Cortex of kidney (tissue), 1 donor: ENCODE measurements around the gene NKIRAS2.

Experiments
- DNase-seq: peaks from one replicate; lab custom pipeline; 2025; lab: John Stamatoyannopoulos, UW

NKIRAS2 gene

GRCh38 chr17:42026857-42027589, 7.1 kb downstream of the NKIRAS2 start:
- no peak for DNase-seq

- DNase-seq: no peak
Measured at GRCh38 chr17:42027590-42027889, 7.7 kb downstream of the NKIRAS2 start.

- no peak for DNase-seq
Measured at GRCh38 chr17:42027961-42028790, 8.3 kb downstream of the NKIRAS2 start.

GRCh38 chr17:42028791-42029127, 8.9 kb downstream of the NKIRAS2 start:
- no peak for DNase-seq

GRCh38 chr17:42031584-42031983, 11.7 kb downstream of the NKIRAS2 start:
- no peak for DNase-seq

GRCh38 chr17:42034059-42034458, 14.2 kb downstream of the NKIRAS2 start:
- DNase-seq: no peak

- DNase-seq: no peak
Measured at GRCh38 chr17:42038221-42038973, 18.5 kb downstream of the NKIRAS2 start.

GRCh38 chr17:42039794-42040763, 20.2 kb downstream of the NKIRAS2 start:
- DNase-seq: no peak

- DNase-seq: no peak
Measured at GRCh38 chr17:42040818-42041217, 20.9 kb downstream of the NKIRAS2 start.

- no peak for DNase-seq
Measured at GRCh38 chr17:42041619-42042018, 21.7 kb downstream of the NKIRAS2 start.

- no peak for DNase-seq
Measured at GRCh38 chr17:42042598-42043319, 22.9 kb downstream of the NKIRAS2 start.

- no peak for DNase-seq
Measured at GRCh38 chr17:42045719-42046118, 25.8 kb downstream of the NKIRAS2 start.

GRCh38 chr17:42047343-42047742, 27.5 kb downstream of the NKIRAS2 start:
- no peak for DNase-seq

- no peak for DNase-seq
Measured at GRCh38 chr17:42049834-42050392, 30.0 kb downstream of the NKIRAS2 start.

GRCh38 chr17:42050393-42051012, 30.6 kb downstream of the NKIRAS2 start, which contains the start of gene C17orf113:
Gene C17orf113, minus strand, starts transcription at chr17:42050601. Its CDS starts 7,225 bp downstream, at chr17:42043376.
- no peak for DNase-seq

- no peak for DNase-seq
Measured at GRCh38 chr17:42051013-42051400, 31.1 kb downstream of the NKIRAS2 start.

GRCh38 chr17:42051645-42052044, 31.8 kb downstream of the NKIRAS2 start:
- DNase-seq: no peak

GRCh38 chr17:42052346-42052877, 32.5 kb downstream of the NKIRAS2 start:
- no peak for DNase-seq

GRCh38 chr17:42053731-42054500, 34.0 kb downstream of the NKIRAS2 start:
- no peak for DNase-seq
